SHP77 (cell line): ENCODE data around the gene SHC2.

Experiments
- DNase-seq, 2 experiments: peaks; one replicate each; lab custom pipeline; 2025; lab: John Stamatoyannopoulos, UW

The SHC2 gene

DNA sequence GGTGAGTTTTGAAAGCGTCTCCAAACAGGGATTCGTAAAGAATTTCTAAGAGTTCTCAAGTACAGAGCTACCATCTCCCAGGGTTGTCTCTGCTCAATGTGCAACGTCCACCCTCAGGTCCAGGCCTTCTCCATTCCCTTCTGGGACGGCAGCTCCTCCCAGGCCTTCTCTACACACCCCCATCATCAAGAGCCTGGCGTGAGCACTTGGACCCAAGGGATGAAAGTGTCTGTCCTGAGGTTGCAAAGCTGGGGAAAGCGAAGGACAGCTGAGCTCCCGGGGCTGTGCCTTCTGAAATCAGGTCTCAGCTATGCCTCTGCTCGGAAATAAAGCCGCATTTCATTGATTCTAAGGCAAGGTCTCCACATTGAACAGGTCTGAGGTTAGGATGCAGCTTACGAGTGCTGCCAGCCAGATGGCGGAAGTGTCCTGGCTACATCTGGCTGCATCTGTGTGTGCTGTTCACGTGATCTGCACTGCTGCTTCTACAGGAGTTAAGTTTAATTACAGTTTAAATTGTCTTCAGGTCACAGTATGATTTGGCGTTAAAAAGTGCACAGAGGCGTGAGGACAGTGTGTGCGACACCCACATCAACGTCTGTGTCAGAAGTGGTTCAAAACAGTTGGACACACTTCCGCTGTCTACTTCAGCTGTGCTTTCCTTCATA is 89.2 kb downstream of the SHC2 start:
- peak in 1 of 2 experiments; percentile 32 for DNase-seq

DNA sequence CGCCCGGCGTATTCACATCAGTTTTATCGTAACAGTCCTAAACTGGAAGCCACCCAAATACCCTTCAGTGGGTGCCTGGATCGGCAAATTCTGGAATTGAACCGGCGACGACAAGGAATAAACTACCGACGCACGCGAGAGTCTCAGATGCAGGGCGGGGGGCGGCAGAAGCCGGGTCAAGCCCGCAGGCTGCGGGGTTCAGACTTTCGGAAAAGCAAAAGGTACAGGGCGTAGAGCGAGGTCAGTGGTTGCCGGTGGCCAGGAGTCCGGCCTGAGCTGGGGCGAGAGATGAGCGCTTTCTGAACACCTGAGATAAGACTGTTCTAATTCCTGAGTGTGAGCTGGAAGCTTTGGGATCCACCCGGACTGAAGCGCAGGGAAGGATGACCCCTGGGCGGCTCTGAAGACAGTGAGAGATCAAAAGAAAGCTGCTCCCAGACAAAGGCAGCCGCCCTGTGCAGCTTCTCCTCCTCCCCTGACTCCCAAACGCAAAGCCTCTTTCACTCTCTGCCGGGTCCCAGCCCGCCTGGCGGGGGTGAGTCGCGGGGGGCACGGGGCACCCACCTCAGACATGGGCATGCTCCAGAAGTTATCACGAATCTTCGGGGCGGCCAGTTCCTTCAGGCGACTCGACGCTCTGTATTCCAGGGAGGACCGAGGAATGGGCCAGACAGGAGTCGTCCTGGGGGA is 90.0 kb downstream of the SHC2 start:
- DNase-seq, result no peak

DNA sequence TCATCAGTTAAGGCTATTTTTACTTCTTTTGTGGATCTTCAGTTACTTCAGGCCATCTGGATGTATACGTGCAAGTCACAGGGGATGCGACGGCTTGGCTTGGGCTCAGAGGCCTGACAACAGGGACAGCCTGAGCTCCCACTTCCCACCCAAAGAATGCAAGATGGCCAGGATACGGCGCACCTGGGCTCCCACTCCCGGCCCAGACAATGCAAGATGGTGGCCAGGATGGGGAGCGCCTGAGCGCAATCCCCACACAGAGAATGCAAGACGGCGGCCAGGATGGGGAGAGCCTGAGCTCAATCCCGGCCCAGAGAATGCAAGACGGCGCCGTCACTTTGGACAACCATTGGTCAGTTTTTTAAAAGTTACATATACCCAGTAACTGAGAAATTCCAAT is 91.0 kb downstream of the SHC2 start:
- no peak for DNase-seq

DNA sequence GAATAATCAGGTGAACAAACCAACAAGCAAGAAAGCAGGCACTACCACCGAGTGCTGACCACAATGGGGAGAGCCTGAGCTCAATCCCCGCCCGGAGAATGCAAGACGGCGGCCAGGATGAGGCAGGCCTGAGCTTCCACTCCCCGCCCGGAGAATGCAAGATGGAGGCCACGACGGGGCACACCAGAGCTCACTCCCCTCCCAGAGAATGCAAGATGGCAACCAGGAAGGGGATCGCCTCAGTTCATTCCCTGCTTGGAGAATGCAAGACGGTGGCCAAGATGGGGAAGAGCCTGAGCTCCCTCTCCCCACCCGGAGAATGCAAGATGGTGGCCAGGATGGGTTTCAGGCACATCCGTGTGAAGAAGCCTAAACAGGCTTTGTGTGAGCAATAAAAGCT is 91.6 kb downstream of the SHC2 start:
- DNase-seq, result no peak

DNA sequence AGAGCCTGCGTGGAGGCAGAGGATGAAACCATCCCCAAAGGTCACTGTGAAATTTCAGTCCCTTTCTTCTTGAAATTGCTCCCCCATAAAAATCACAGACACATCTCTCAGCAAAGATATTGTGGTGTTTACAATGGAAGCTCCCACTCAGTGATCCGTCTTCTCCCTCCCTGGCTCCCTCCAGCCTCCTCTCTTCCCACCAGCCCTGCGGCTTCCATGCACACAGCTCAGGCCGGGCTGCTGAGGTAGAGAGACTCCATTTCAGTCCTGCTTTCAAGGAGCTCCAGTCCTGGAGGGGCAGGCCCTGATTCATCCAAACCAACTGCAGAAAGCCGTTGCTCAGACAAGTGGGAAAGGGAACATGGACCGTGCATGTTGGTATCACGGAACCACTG is 92.2 kb downstream of the SHC2 start:
- DNase-seq, result no peak

DNA sequence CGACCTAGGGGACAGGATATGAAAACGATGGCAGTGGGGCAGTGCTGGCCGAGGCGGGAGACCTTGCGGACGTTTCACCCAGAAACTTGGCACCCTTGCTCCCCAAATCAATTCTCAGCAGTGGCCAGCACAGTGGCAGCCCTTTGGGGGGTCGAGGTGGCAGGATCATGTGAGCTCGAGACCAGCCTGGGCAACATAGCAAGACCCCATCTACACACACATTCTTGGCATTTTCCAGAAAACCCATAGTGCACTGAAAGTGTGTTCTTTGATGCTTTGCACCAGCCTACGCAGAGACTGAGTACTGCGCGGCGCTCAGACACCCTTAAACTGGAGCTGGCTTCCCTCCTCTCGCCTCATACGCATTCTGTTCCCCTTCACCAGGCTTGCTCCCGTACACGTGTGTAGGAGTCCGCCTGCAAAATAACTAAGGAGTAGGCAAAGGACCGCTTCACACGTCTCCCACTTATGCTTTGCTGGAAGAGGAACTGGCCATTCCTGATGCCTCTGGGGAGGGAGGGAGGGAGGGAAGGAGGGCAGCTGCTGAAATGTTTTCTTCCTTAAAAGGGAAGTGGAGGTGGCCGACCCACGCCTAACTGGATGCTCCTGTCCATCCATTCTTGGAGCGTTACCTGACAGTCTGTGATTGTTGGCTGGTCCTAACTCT is 92.7 kb downstream of the SHC2 start:
- no peak for DNase-seq

DNA sequence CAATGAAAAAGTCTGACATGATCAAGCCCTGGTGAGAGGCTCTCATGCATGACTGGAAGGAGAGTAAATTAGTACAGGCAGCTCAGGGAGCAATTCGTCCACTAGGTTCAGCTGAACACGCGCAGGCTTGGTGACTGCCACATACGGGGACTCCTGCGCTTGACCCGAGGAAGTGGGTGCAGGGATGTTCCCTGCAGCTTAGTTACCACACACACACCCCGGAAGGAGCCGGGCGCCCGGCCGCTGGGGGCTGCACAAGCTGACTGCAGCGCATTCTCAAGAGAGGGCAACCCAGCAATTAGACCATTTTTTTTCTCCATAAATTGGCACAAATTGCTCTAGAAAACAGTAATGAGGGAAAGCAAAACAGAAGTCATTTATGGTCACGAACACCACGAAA is 93.3 kb downstream of the SHC2 start:
- no peak for DNase-seq

DNA sequence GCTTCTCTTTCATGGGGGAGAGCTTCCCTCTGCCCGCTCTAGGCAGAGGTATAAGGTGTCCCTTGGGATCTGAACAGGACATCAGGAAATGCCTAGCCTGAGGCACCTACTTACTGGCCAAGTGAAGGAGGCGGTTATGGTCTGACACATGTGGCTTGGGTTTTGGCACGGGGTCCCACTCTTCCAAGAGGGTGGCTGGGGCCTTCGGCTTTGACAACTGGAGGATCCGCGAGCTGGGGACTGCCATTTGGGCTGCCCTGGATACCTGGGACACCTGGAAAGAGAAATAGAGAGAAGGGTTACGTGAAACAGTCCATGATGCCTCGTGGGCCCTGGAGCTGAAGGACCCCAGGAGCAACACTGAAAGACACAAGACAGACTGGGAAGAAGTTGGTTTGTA is 93.9 kb downstream of the SHC2 start:
- DNase-seq, result no peak
